HFF-Myc (cell line): ENCODE results near the gene TRAPPC13.

ENCODE experiments used
- DNase-seq: peaks from one replicate; pipeline ENCODE4 v3.0.0-alpha.2; 2011; ENCODE audit warnings: low read depth; ENCODE audit errors: extremely low read depth
- H3K4me3 ChIP-seq: replicated peaks from 2 replicates; pipeline ENCODE4 v1.5.1; 2011; ENCODE audit warnings: low read depth, mild to moderate bottlenecking, control low read depth, low read length
- CTCF ChIP-seq: IDR thresholded peaks from 2 replicates; pipeline ENCODE4 v1.5.1; 2012; ENCODE audit warnings: mild to moderate bottlenecking, low read depth, low read length, control low read depth; ENCODE audit errors: missing control alignments

Gene TRAPPC13

GRCh38 chr5:65623482-65623881, 1.3 kb upstream of the TRAPPC13 start:
- no peak for DNase-seq
- TF ChIP-seq CTCF = no peak
- peak overlapping the region; percentile 72 for H3K4me3 ChIP-seq

GRCh38 chr5:65624025-65624570, 729 bp upstream of the TRAPPC13 start, which contains the start of gene TRIM23:
TRIM23 (minus strand) TSS chr5:65624333; CDS start chr5:65624274, 59 bp downstream.
- TF ChIP-seq CTCF = no peak
- peak within 1 kb of the TSS; percentile 72 for H3K4me3 ChIP-seq
- peak; percentile 66 for DNase-seq

GRCh38 chr5:65625743-65626142, 916 bp downstream of the TRAPPC13 start:
- TF ChIP-seq CTCF = no peak
- peak overlapping the region; percentile 72 for H3K4me3 ChIP-seq
- no peak for DNase-seq

- no peak for DNase-seq
- H3K4me3 ChIP-seq = no peak overlapping the region
- no peak for TF ChIP-seq CTCF
These were observed 6.2 kb downstream of the TRAPPC13 start for GRCh38 chr5:65630981-65631380.

- DNase-seq = no peak
- no peak overlapping the region for H3K4me3 ChIP-seq
- no peak for TF ChIP-seq CTCF
These were observed 15.4 kb downstream of the TRAPPC13 start for GRCh38 chr5:65640240-65640639.

GRCh38 chr5:65646938-65647337, 22.1 kb downstream of the TRAPPC13 start:
- DNase-seq = no peak
- no peak overlapping the region for H3K4me3 ChIP-seq
- no peak for TF ChIP-seq CTCF

GRCh38 chr5:65647941-65648340, 23.1 kb downstream of the TRAPPC13 start:
- H3K4me3 ChIP-seq = no peak overlapping the region

More at GRCh38 chr5:65647941-65648340, 23.1 kb downstream of the TRAPPC13 start:
- no peak for TF ChIP-seq CTCF
- no peak for DNase-seq
